ENCODE measurements around the gene PPP6R3.

Gene PPP6R3

DNA sequence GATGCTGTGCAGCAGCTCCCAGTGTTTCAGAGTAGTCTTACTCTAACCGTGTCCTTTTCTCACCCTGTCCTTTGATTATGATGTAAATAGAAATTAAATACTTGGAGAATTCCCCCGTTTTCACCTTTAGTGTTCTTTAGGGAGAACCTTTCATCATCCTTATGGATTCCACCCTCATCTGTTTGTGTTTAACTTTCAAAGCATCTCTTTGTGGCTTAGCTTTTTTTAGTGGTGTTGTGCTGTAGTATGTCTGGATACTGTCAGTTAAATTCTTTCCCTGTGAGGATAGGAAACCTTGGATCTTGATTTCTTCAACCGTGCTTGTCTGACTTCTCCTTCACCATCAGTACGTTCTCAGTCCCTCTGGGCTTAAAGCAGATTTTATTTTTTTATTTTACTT lies 48.5 kb downstream of the PPP6R3 start:
- Histone ChIP-seq H3F3A (ENCODE audit: low read depth) (peaks cover 9% of the 10 kb centered on the region; the same call in 1 of the 2 replicates), H3K79me2 (ENCODE audit: insufficient read depth, low read length) (peaks cover 99% of the 10 kb centered on the region), H3K9me3 (ENCODE audit: insufficient read depth, low read depth, low read length) (no peaks in the 10 kb centered on the region), H3K4me3 (ENCODE audit: low read length, poor library complexity, severe bottlenecking) (no peak overlapping the region), H3K4me1 (ENCODE audit: insufficient read depth, low read length, poor library complexity, severe bottlenecking) (peaks cover 31% of the 10 kb centered on the region), H3K9ac (ENCODE audit: low read depth, low read length, poor library complexity, severe bottlenecking) (no peak overlapping the region), H3K36me3 (ENCODE audit: insufficient read depth, low read length) (peaks cover 27% of the 10 kb centered on the region; the same call in 1 of the 2 replicates), H4K20me1 (ENCODE audit: insufficient read depth, low read length, poor library complexity, severe bottlenecking) (peaks cover 98% of the 10 kb centered on the region), H3K4me2 (ENCODE audit: low read depth, low read length, poor library complexity, severe bottlenecking) (no peak overlapping the region), H2AFZ (ENCODE audit: low read length) (no peak overlapping the region), H3K27me3 (ENCODE audit: insufficient read depth, low read length, poor library complexity, severe bottlenecking) (no peaks in the 10 kb centered on the region), H3K9me2 (replicated peaks; ENCODE audit: low read depth, low read length) (no peaks in the 10 kb centered on the region)
- TF ChIP-seq EZH2phosphoT487 (IDR thresholded peaks at IDR 0.05; ENCODE audit: borderline replicate concordance), result no peak
- TF ChIP-seq, protein P1, sequence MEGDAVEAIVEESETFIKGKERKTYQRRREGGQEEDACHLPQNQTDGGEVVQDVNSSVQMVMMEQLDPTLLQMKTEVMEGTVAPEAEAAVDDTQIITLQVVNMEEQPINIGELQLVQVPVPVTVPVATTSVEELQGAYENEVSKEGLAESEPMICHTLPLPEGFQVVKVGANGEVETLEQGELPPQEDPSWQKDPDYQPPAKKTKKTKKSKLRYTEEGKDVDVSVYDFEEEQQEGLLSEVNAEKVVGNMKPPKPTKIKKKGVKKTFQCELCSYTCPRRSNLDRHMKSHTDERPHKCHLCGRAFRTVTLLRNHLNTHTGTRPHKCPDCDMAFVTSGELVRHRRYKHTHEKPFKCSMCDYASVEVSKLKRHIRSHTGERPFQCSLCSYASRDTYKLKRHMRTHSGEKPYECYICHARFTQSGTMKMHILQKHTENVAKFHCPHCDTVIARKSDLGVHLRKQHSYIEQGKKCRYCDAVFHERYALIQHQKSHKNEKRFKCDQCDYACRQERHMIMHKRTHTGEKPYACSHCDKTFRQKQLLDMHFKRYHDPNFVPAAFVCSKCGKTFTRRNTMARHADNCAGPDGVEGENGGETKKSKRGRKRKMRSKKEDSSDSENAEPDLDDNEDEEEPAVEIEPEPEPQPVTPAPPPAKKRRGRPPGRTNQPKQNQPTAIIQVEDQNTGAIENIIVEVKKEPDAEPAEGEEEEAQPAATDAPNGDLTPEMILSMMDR (conservative IDR thresholded peaks at IDR 0.05; ENCODE audit: low read length), result no peak

- no peak for TF ChIP-seq EZH2phosphoT487 (IDR thresholded peaks at IDR 0.05; ENCODE audit: borderline replicate concordance)
- TF ChIP-seq, protein P1 (conservative IDR thresholded peaks at IDR 0.05; ENCODE audit: low read length), result no peak
- Histone ChIP-seq H3F3A (ENCODE audit: low read depth) (no peaks in the 10 kb centered on the region), H3K9ac (ENCODE audit: low read depth, low read length, poor library complexity, severe bottlenecking) (no peak overlapping the region), H3K4me3 (ENCODE audit: low read length, poor library complexity, severe bottlenecking) (no peak overlapping the region), H3K4me2 (ENCODE audit: low read depth, low read length, poor library complexity, severe bottlenecking) (no peak overlapping the region), H3K27me3 (ENCODE audit: insufficient read depth, low read length, poor library complexity, severe bottlenecking) (no peaks in the 10 kb centered on the region), H4K20me1 (ENCODE audit: insufficient read depth, low read length, poor library complexity, severe bottlenecking) (peaks cover 87% of the 10 kb centered on the region), H3K36me3 (ENCODE audit: insufficient read depth, low read length) (peaks cover 39% of the 10 kb centered on the region; the same call in 1 of the 2 replicates), H2AFZ (ENCODE audit: low read length) (no peak overlapping the region), H3K79me2 (ENCODE audit: insufficient read depth, low read length) (peaks cover 100% of the 10 kb centered on the region), H3K4me1 (ENCODE audit: insufficient read depth, low read length, poor library complexity, severe bottlenecking) (peaks cover 4% of the 10 kb centered on the region), H3K9me2 (replicated peaks; ENCODE audit: low read depth, low read length) (no peaks in the 10 kb centered on the region), H3K9me3 (ENCODE audit: insufficient read depth, low read depth, low read length) (no peaks in the 10 kb centered on the region)
Measured at GRCh38 chr11:68513930-68514487, 53.5 kb downstream of the PPP6R3 start.

- Histone ChIP-seq H3K9ac (ENCODE audit: low read depth, low read length, poor library complexity, severe bottlenecking) (no peak overlapping the region), H4K20me1 (ENCODE audit: insufficient read depth, low read length, poor library complexity, severe bottlenecking) (peaks cover 82% of the 10 kb centered on the region), H3F3A (ENCODE audit: low read depth) (0 out of 2 replicates have a peak, but pooled peaks cover 3% of the 10 kb centered on the region), H3K4me3 (ENCODE audit: low read length, poor library complexity, severe bottlenecking) (no peak overlapping the region), H3K9me2 (replicated peaks; ENCODE audit: low read depth, low read length) (no peaks in the 10 kb centered on the region), H3K4me1 (ENCODE audit: insufficient read depth, low read length, poor library complexity, severe bottlenecking) (peaks cover 4% of the 10 kb centered on the region), H3K27me3 (ENCODE audit: insufficient read depth, low read length, poor library complexity, severe bottlenecking) (no peaks in the 10 kb centered on the region), H2AFZ (ENCODE audit: low read length) (no peak overlapping the region), H3K79me2 (ENCODE audit: insufficient read depth, low read length) (peaks cover 97% of the 10 kb centered on the region), H3K9me3 (ENCODE audit: insufficient read depth, low read depth, low read length) (no peaks in the 10 kb centered on the region), H3K36me3 (ENCODE audit: insufficient read depth, low read length) (peaks cover 61% of the 10 kb centered on the region; the same call in 1 of the 2 replicates), H3K4me2 (ENCODE audit: low read depth, low read length, poor library complexity, severe bottlenecking) (no peak overlapping the region)
- TF ChIP-seq, protein P1 (conservative IDR thresholded peaks at IDR 0.05; ENCODE audit: low read length), result no peak
- TF ChIP-seq EZH2phosphoT487 (IDR thresholded peaks at IDR 0.05; ENCODE audit: borderline replicate concordance), result no peak
Measured at GRCh38 chr11:68517121-68517741, 56.7 kb downstream of the PPP6R3 start.

Measured in Loucy (cell line).